BJ (cell line): ENCODE results near the gene LCP1. TPM values are rescaled to one million over a fixed set of nuclear protein-coding genes. Genes with fewer than 3 reads are reported as not detected.

Source experiments
- CTCF ChIA-PET: fragments of 350-600 bp; formaldehyde crosslinking; extraction: SDS; loops from one replicate; lab custom pipeline; 2021; ENCODE audit warnings: antibody characterized with exemption, inconsistent platforms; lab: Yijun Ruan, JAX
- POLR2A ChIA-PET: fragments of 300-600 bp; sonication (Branson Sonifier 250); formaldehyde crosslinking; extraction: SDS; loops from one replicate; lab custom pipeline; 2021; ENCODE audit warnings: antibody characterized with exemption; lab: Charles Lee
- DNase-seq: peaks from one replicate; pipeline ENCODE4 v3.0.0-alpha.2; 2011; ENCODE audit warnings: low read depth
- H3K27me3 ChIP-seq: 2 replicates; pipeline ENCODE4 v1.6.0; 2011; ENCODE audit warnings: low read length; ENCODE audit not compliant: control insufficient read depth, insufficient read depth
- H3K36me3 ChIP-seq: 2 replicates; pipeline ENCODE4 v1.5.1; 2011; ENCODE audit warnings: low read length; ENCODE audit not compliant: control insufficient read depth, insufficient read depth
- H3K4me3 ChIP-seq: 2 replicates; pipeline ENCODE4 v1.5.1; 2011; ENCODE audit warnings: low read depth, mild to moderate bottlenecking, control low read depth, low read length
- CTCF ChIP-seq: IDR thresholded peaks from 2 replicates; pipeline ENCODE4 v1.5.1; 2011; ENCODE audit warnings: low read depth, mild to moderate bottlenecking, control low read depth, inconsistent platforms, low read length, moderate library complexity; ENCODE audit not compliant: insufficient read depth
- polyA plus RNA-seq: library from polyadenylated mRNA; depleted of rRNA; stranded (reverse); fragments of >200 nt; gene quantifications from 2 replicates; pipeline ENCODE4 v1.2.3, GENCODE V29; 2011

The LCP1 gene
- polyA plus RNA-seq, 1 experiment: 0.06 TPM

- DNase-seq: no peak
- Histone ChIP-seq H3K27me3 (peaks cover 4% of the 10 kb centered on the region; the same call in 1 of the 2 replicates), H3K4me3 (peak overlapping the region; percentile 43), H3K36me3 (no peaks in the 10 kb centered on the region)
- no peak for TF ChIP-seq CTCF
- POLR2A ChIA-PET: no interaction called here
- CTCF ChIA-PET: interaction anchor here (0.9 to 1.0 kb wide), 3 partner anchors 12 to 51 kb away, joined by 3 to 4 read pairs (median 3); no protein-coding TSS in a partner anchor
Observed at GRCh38 chr13:46211116-46211482, 29.1 kb upstream of the LCP1 start.

- no peak for DNase-seq
- Histone ChIP-seq H3K27me3 (peaks cover 4% of the 10 kb centered on the region; the same call in 1 of the 2 replicates), H3K36me3 (no peaks in the 10 kb centered on the region), H3K4me3 (no peak overlapping the region)
- POLR2A ChIA-PET: no interaction called here
- CTCF ChIA-PET: interaction anchor here (0.8 to 1.5 kb wide), 5 partner anchors 12 to 106 kb away, joined by 3 to 4 read pairs (median 3); no protein-coding TSS in a partner anchor
- no peak for TF ChIP-seq CTCF
Observed at GRCh38 chr13:46210362-46211083, 28.5 kb upstream of the LCP1 start.

- H3K36me3 ChIP-seq: no peaks in the 10 kb centered on the region
- DNase-seq: no peak
- CTCF ChIA-PET: no interaction called here
- no peak overlapping the region for H3K4me3 ChIP-seq
- H3K27me3 ChIP-seq: 0 out of 2 replicates have a peak, but pooled peaks cover 2% of the 10 kb centered on the region
- TF ChIP-seq CTCF: no peak
- POLR2A ChIA-PET: no interaction called here
Observed at GRCh38 chr13:46207828-46208227, 25.9 kb upstream of the LCP1 start.

- Histone ChIP-seq H3K4me3 (no peak overlapping the region), H3K27me3 (no peaks in the 10 kb centered on the region), H3K36me3 (no peaks in the 10 kb centered on the region)
- DNase-seq: no peak
- no peak for TF ChIP-seq CTCF
- POLR2A ChIA-PET: no interaction called here
- CTCF ChIA-PET: no interaction called here
Observed at GRCh38 chr13:46206143-46206542, 24.2 kb upstream of the LCP1 start.

GRCh38 chr13:46202966-46203365 lies 21.0 kb upstream of the LCP1 start:
- TF ChIP-seq CTCF: no peak
- Histone ChIP-seq H3K4me3 (no peak overlapping the region), H3K27me3 (no peaks in the 10 kb centered on the region), H3K36me3 (no peaks in the 10 kb centered on the region)
- CTCF ChIA-PET: no interaction called here
- POLR2A ChIA-PET: no interaction called here
- no peak for DNase-seq
